GM19351 (cell line): ENCODE measurements around the gene SHISA7.
"Not testable (repeated sequence)": the region's sequence is repeated elsewhere in the genome, so short reads cannot be mapped to it uniquely, and the experiment has no call there.

ENCODE experiments used
- ATAC-seq: cut with Tn5 transposase; IDR thresholded peaks from one replicate; pipeline ENCODE4 v1.9.1; 2021; ENCODE audit warnings: mild to moderate bottlenecking, moderate library complexity; ENCODE audit not compliant: unreplicated experiment

Gene SHISA7

GRCh38 chr19:55421281-55421680 is 21.8 kb downstream of the SHISA7 start:
- ATAC-seq, result not testable (repeated sequence)

- no peak for ATAC-seq
Measured at GRCh38 chr19:55419624-55420236, 23.4 kb downstream of the SHISA7 start.

GRCh38 chr19:55419103-55419502 is 24.0 kb downstream of the SHISA7 start:
- no peak for ATAC-seq

- ATAC-seq, result no peak
Measured at GRCh38 chr19:55418185-55418584, 24.9 kb downstream of the SHISA7 start.

GRCh38 chr19:55410168-55410567 is 32.9 kb downstream of the SHISA7 start:
- no peak for ATAC-seq

- not testable (repeated sequence) for ATAC-seq
Measured at GRCh38 chr19:55409179-55409578, 33.9 kb downstream of the SHISA7 start.

GRCh38 chr19:55408533-55408872 is 34.6 kb downstream of the SHISA7 start:
- no peak for ATAC-seq

GRCh38 chr19:55407800-55408532 is 35.1 kb downstream of the SHISA7 start:
- peak; percentile 84 for ATAC-seq

GRCh38 chr19:55407550-55407799 is 35.6 kb downstream of the SHISA7 start, which contains the start of gene UBE2S:
TSS of gene UBE2S (minus strand) at chr19:55407788. CDS start at chr19:55407589, 199 bp downstream.
- not testable (repeated sequence) for ATAC-seq

- peak; percentile 10 for ATAC-seq
Measured at GRCh38 chr19:55406826-55407549, 36.1 kb downstream of the SHISA7 start.

GRCh38 chr19:55406091-55406825 is 36.8 kb downstream of the SHISA7 start:
- no peak for ATAC-seq

- no peak for ATAC-seq
Measured at GRCh38 chr19:55405638-55406037, 37.5 kb downstream of the SHISA7 start.

GRCh38 chr19:55402509-55402908 is 40.6 kb downstream of the SHISA7 start:
- no peak for ATAC-seq

GRCh38 chr19:55401390-55401789 is 41.7 kb downstream of the SHISA7 start:
- not testable (repeated sequence) for ATAC-seq

- no peak for ATAC-seq
Measured at GRCh38 chr19:55400281-55401087, 42.6 kb downstream of the SHISA7 start.

- ATAC-seq, result no peak
Measured at GRCh38 chr19:55398200-55398925, 44.7 kb downstream of the SHISA7 start.

- no peak for ATAC-seq
Measured at GRCh38 chr19:55392820-55393761, 50.0 kb downstream of the SHISA7 start.

GRCh38 chr19:55391702-55392615 is 51.1 kb downstream of the SHISA7 start:
- ATAC-seq, result no peak
